Measurements from ENCODE around the gene USHBP1. TPM values are rescaled to one million over a fixed set of nuclear protein-coding genes. Genes with fewer than 3 reads are reported as not detected.

The USHBP1 gene
- total and polyA plus RNA-seq, 2 donors from 2014 or later = 7.2 to 8.9 TPM

- peak in 4 of 5 donors; percentile 78 to 88 (median 82) for DNase-seq
- H3K4me3 ChIP-seq (ENCODE audit: low read length in 3 of 3) = peak overlapping the region in 2 of 3 donors; percentile 82 to 86
- H3K4me1 ChIP-seq (ENCODE audit: control insufficient read depth in 2 of 3, insufficient read depth in 2 of 3, low read depth in 1 of 3, low read length in 3 of 3) = peaks cover 2 to 24% (median 22%) of the 10 kb centered on the region in 3 donors
- H3K36me3 ChIP-seq (ENCODE audit: control insufficient read depth in 2 of 3, insufficient read depth in 3 of 3, low read length in 3 of 3) = peaks cover 0 to 16% (median 3%) of the 10 kb centered on the region in 3 donors
- no peaks in the 10 kb centered on the region for H3K9me3 ChIP-seq (ENCODE audit: control insufficient read depth in 2 of 3, insufficient read depth in 1 of 3, low read length in 3 of 3)
- intact Hi-C loops (cut with DNase I) = no loop called here
- H3K27ac ChIP-seq (ENCODE audit: low read depth in 2 of 2, low read length in 2 of 2) = peak overlapping the region; percentile 13 to 88
- peak overlapping the region in 2 of 3 donors; percentile 46 to 81 for H3K9ac ChIP-seq (ENCODE audit: low read length in 3 of 3)
- no peaks in the 10 kb centered on the region for H3K27me3 ChIP-seq (ENCODE audit: control insufficient read depth, insufficient read depth, low read length)
- FAIRE-seq = no peak
- TF ChIP-seq, protein P1, sequence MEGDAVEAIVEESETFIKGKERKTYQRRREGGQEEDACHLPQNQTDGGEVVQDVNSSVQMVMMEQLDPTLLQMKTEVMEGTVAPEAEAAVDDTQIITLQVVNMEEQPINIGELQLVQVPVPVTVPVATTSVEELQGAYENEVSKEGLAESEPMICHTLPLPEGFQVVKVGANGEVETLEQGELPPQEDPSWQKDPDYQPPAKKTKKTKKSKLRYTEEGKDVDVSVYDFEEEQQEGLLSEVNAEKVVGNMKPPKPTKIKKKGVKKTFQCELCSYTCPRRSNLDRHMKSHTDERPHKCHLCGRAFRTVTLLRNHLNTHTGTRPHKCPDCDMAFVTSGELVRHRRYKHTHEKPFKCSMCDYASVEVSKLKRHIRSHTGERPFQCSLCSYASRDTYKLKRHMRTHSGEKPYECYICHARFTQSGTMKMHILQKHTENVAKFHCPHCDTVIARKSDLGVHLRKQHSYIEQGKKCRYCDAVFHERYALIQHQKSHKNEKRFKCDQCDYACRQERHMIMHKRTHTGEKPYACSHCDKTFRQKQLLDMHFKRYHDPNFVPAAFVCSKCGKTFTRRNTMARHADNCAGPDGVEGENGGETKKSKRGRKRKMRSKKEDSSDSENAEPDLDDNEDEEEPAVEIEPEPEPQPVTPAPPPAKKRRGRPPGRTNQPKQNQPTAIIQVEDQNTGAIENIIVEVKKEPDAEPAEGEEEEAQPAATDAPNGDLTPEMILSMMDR (IDR thresholded peaks at IDR 0.05; ENCODE audit: borderline replicate concordance, extremely low read depth, insufficient read depth) = no peak
Observed at GRCh38 chr19:17242431-17243208, 21.9 kb downstream of the USHBP1 start.

- Histone ChIP-seq H3K27ac (ENCODE audit: low read depth in 2 of 2, low read length in 2 of 2) (no peak overlapping the region), H3K4me3 (ENCODE audit: low read length in 3 of 3) (no peak overlapping the region), H3K9me3 (ENCODE audit: control insufficient read depth in 2 of 3, insufficient read depth in 1 of 3, low read length in 3 of 3) (no peaks in the 10 kb centered on the region), H3K36me3 (ENCODE audit: control insufficient read depth in 2 of 3, insufficient read depth in 3 of 3, low read length in 3 of 3) (peaks cover 0 to 16% (median 3%) of the 10 kb centered on the region in 3 donors), H3K4me1 (ENCODE audit: control insufficient read depth in 2 of 3, insufficient read depth in 2 of 3, low read depth in 1 of 3, low read length in 3 of 3) (peaks cover 0 to 23% (median 22%) of the 10 kb centered on the region in 3 donors), H3K9ac (ENCODE audit: low read length in 3 of 3) (no peak overlapping the region), H3K27me3 (ENCODE audit: control insufficient read depth, insufficient read depth, low read length) (no peaks in the 10 kb centered on the region)
- no peak for FAIRE-seq
- DNase-seq = no peak
- TF ChIP-seq, protein P1 (IDR thresholded peaks at IDR 0.05; ENCODE audit: borderline replicate concordance, extremely low read depth, insufficient read depth) = no peak
- intact Hi-C loops (cut with DNase I) = no loop called here
Observed at GRCh38 chr19:17240826-17241399, 23.6 kb downstream of the USHBP1 start.

DNA sequence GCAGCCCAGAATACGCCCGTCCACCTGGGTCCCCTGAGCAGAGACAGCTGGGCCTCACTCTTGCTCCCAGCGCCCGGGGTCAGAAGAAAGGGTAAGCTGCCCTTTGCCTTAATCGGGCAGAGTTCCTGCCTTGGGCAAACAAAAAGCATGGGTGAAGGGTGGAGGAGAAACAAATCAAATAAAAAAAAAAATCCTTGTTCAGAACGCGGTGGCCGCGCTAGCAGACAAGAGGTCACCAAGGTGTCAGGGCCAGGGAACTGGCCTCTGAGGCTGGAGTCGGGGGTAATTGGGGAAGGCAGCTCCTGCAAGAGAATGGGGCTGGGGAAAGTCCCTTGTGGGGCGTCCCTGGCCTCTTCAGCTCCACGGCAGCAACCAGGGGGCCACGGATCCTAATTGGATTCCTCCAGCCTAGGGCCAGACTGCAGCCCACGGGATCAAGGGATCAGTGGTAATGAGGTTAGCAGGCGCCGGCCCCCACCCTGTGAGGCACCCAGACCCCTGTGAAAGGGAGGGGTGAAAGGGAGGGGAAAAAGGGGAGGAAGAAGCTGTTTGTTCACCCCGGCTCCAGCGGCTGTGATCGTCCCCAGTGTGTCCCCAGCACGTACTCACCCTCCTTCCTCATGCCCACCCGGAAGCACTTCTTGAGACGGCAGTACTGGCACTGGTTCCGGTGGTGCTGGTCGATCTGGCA, 24.3 kb downstream of the USHBP1 start:
- Histone ChIP-seq H3K4me1 (ENCODE audit: control insufficient read depth in 2 of 3, insufficient read depth in 2 of 3, low read depth in 1 of 3, low read length in 3 of 3) (peaks cover 0 to 23% (median 22%) of the 10 kb centered on the region in 3 donors), H3K27me3 (ENCODE audit: control insufficient read depth, insufficient read depth, low read length) (no peaks in the 10 kb centered on the region), H3K9me3 (ENCODE audit: control insufficient read depth in 2 of 3, insufficient read depth in 1 of 3, low read length in 3 of 3) (no peaks in the 10 kb centered on the region), H3K36me3 (ENCODE audit: control insufficient read depth in 2 of 3, insufficient read depth in 3 of 3, low read length in 3 of 3) (peaks cover 0 to 16% (median 3%) of the 10 kb centered on the region in 3 donors), H3K4me3 (ENCODE audit: low read length in 3 of 3) (no peak overlapping the region), H3K27ac (ENCODE audit: low read depth in 2 of 2, low read length in 2 of 2) (no peak overlapping the region), H3K9ac (ENCODE audit: low read length in 3 of 3) (no peak overlapping the region)
- TF ChIP-seq, protein P1 (IDR thresholded peaks at IDR 0.05; ENCODE audit: borderline replicate concordance, extremely low read depth, insufficient read depth) = no peak
- intact Hi-C loops (cut with DNase I) = no loop called here
- FAIRE-seq (no peak), DNase-seq (no peak)
